ENCODE measurements around the gene CPXM1.
A peak's percentile ranks its signal among the peaks of the same experiment; 100 is the strongest.

CPXM1 gene

DNA sequence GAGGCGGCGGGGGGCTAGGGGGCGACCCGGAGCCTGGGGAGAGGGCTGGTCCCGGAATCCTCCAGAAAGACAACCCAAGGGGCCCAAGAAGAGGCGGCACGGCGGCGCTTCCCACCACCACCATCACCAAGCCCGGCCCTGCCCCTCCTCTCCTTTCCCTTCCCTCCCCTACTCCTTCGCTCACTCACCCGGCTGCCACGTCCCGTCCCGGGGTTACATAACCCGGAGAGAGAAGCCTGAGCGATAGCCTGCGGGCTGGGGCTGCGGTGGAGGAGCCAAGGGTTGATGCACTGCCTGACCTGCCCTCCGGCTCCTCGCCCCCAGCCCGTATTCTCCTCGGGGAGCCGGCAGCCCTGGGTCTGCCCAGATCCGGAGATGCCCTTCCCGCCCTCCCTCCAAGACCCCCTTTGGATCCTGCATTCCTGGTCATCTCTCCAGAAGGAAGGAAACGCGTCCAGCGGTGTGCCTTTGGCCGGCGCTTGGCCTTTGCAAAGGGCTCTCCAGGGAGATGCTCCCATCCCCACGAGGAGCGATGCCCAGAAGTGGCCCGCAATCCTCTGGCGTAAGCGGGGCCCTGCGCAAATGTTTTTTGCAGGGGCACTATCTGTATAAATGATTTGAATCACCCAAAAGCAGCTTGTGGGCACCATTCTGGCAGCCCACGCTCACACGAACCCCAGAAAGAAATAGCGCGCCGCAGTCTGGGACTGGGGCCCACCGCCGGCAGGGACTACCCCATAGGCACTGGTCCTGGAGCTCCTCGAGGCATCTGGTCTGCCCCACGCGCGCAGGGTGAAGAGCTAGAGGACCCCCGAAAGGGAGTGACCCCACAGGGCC lies 4.6 kb upstream of the CPXM1 start:
- intact Hi-C loops (cut with DNase I): no loop called here
- DNase-seq: peak in 1 of 10 donors; percentile 57

DNA sequence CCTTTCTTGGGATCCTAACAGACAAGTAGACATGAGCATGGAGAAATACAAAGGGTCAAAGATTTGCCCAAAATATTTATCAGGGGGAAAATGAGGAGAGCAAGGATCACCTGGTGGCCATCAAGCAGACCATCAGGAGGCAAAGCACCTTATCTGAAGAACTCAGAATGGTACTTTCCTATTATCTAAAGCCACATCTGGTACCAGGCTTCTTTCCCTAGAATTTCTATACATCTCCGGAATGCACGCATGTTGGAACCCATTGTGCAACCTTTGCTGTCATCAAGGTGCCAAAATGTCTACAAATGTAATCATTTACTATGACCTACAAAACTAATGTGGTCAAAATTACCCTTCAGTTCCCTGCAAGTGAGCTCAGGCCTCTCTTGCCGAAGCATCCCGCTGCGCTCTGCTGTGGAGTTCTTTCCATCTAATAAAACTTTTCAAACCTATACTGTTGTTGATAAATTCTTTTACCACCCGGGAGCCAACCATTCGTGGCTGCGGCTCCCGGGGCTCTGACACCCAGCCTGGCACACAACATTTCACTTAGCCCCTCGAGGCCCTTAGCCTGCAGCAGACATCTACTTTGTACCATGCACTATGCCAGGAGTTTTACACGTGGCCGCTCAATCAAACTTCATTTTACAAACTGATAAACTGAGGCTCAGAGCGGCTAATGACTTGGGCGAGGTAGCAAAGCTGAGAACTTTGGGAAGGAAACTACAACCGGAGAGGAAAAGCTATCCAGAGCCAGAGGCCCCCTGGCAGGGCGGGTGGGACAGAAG lies 3.8 kb upstream of the CPXM1 start:
- intact Hi-C loops (cut with DNase I): no loop called here
- DNase-seq: peak in 1 of 10 donors; percentile 27

DNA sequence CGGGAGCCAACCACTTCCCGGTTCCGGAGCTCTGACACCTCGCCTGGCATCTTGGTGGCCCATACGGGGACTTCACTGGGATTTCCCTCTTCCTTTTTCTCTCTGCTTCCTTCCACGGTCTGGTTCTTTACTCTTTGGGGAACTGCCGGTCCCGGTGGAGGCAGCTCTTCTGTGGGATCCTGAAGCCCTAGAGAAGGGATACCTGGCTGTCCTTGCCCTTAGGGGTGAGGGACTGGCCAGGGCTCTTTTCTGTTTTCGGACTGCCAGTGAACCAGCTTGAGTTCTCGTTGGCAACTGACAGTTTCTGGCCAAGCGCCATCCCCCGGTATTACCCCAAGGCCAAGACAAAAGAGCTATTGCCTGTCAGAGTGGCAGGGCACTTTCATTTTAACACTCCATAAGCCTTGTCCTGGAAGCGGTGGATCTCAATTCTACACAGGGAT lies 880 bp upstream of the CPXM1 start:
- intact Hi-C loops (cut with DNase I): no loop called here
- peak in 1 of 10 donors; percentile 49 for DNase-seq

DNA sequence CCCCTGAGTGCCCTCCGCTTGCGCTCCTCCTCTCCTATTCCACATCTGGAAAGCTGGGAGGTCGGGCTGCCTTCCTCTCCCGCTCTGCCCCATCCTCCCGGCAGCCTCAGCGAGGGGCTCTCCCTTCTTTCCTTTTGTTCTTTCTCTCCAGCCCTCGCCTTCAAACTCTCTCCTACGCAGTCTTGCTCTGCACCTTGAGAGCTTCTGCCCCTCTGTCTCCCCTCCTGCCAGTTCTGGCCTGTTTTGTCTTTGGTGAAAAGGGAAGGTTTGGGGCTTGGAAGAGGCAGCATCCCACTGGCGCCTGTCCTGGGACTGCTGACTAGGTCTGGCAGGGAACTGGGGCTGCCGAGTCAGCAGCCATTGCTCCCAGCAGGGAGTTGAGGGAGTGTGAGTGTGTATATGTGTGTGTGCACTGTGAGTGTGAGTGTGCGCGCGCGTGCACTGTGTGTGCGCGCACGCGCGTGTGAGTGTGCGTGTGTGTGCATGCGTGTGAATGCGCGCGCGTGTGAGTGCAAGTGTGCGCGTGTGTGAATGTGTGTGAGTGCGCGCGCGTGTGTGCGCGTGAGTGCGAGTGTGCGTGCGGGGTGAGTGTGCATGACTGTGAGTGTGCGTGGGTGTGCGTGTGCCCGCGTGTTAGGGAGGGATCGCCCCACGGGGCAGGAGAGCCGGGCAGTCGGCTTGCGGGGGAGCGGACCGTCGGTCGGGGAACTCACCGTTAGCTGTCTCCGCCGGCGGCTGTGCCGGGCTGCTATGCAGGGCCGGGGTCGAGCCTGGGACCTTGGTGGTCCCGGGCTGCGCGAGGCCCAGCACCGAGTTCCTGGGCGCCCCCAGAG lies 523 bp downstream of the CPXM1 start:
- DNase-seq: peak in 1 of 10 donors; percentile 77
- intact Hi-C loops (cut with DNase I): no loop called here

DNA sequence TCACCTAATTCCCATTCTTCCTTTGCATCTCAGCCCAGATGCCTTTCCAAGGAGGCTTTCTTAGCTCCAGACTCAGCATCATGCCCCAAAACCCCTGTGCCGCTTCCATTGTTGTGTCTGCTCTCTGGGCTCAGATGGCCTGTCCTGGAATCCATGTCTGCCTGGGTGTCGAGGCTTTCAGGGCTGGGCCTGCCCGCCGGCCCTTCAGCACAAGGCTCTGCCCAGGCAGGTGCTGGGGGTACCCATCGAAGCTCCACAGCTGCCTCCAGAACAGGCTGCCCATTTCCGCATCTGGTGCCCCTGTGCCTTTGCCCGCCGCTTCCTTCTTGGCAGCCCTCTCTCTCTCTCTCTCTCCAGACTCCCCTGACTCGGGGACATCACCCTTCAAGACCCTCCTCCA lies 1.2 kb downstream of the CPXM1 start:
- DNase-seq: peak in 1 of 10 donors; percentile 75
- intact Hi-C loops (cut with DNase I): no loop called here

DNA sequence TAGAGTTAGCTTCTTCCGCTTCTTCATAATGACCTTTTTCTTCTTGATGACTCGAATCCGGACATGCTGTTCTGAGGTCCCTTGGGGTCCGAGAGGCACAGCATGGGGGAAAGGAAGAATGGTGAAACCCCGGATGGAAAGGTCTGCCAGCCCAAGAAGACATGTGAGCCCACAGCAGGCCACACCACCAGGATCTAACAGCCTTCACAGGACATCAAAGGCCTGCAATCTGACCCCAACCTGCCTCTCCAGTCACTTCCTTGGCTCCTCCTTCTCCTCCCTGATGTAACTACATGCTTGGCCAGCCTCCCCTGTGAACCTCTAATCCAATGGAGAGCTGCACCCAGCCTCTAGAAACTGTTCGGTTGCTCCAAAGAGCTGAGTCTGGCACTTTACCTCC lies 1.6 kb downstream of the CPXM1 start:
- DNase-seq: no peak
- intact Hi-C loops (cut with DNase I): no loop called here

DNA sequence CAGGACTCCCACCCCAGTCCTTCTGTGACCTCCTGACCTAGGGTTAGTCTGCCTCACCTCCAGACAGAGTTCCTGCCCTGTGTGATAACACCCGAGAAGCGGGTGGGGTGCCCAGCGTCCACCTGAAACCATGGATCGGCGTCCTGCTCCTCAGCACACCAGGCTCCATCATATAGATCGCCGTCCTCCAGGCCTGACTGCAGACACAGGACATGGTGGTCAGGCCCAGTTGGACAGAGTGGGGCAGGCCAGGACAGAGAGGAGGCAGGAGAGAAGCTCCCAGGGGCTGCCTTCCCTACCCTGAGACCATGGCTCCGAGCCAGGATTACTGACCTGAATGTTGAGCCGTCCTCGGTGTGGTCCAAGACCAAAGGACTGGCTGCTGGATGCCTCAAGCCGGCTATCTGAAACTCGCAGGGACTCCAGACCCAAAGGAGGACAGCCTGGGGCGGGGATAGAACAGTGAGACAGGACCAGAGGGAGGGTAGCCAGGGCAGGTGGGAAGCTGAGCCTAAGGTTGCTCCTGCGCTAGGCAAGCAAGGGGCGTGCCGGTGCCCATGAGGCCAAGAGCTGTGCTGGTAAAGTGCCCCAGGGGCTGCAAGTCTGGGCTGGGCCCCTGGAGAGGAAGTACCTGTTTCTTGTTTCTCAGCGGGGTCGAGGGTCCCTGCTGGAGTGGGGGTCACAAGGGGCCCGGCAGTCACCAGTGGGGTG lies 2.2 kb downstream of the CPXM1 start:
- peak in 1 of 10 donors; percentile 64 for DNase-seq
- intact Hi-C loops (cut with DNase I): no loop called here

DNA sequence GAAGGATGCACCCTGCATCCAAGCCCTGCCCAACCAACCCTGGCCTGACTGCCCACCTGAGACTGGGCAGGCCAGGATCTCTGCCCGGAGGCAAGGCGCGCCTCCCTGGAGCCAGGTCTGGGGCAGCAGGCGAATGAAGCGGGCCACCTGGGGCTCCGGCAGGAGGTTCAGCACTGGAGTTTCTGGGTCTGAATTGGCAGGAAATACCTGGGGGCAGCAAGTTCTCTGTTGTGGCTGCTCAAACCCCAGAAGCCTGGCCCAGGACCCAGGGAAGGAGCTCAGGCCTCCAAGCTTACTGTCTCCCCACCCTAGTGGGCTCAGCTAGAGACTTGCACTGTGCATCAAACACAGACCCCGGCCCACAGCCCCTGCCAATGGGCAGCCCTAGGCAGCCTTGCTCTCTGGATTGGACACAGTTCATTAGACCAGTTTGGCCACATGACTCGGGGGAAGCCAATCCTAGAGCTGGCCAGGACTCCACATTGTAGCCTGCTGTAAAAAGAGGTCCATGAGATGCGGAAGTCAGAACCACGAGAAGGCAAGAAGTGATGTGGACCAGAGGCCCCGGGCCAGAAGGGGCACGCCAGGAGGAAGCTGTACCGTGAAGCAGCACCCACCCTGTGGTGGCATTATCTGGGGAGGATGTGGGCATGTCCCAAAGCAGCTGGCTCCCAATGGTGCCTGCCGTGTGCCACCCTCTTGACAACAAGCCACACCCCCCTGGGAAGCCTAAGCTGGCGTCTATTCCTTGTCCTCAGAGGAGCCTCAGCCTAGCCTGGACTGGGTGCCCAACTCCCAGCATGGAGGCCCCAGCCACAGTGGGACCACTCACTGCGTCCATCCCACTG lies 3.1 kb downstream of the CPXM1 start:
- peak in 1 of 10 donors; percentile 75 for DNase-seq
- intact Hi-C loops (cut with DNase I): no loop called here

DNA sequence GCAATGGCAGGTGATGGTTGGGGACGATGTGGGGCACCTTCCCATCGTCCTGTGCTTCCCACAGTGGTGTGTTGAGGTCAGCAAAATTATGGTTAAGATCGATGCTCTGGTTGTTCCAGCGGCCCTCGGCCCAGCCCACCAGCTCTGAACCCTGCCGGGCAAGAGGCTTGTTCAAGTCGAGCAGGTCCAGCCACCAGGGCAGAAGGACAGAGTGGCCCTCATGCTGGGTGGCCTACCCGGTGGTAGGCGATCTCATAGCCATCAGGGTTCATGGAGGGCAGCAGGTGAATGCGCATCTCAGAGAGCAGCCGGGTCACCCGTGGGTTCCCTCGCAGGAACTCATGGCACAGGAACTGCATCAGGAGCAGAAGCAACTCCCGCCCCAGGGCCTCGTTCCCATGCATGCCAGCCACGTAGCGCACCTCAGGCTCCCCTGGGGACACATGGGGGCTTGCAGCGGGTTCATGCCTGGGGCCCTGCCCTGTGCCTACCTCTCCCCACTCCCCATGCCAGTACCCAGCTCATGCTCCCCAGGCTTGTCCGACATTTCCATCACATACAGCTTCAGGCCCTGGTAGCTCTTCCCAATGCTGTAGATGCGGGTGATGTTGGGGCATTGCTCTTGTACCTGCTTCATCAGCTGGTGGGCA lies 4.3 kb downstream of the CPXM1 start:
- peak in 1 of 10 donors; percentile 73 for DNase-seq
- intact Hi-C loops (cut with DNase I): no loop called here

DNA sequence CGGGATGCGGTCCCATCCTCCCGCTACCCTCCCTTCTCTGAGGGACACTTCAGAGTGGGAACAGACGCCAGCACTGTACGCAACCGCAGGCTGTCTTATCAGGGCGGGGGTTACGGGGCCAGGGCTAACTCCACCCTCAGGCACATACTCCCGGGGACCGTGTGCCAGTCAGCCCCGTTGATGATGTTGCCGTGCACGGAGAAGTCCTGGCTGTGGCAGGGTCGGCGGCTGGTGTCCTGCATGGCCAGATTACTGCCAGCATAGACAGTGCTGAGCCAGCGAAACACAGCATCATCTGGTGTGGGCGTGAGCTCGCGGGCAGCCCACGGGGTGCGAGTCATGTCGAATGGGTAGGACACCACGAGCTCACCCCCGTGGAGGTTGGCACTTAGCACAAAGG lies 5.0 kb downstream of the CPXM1 start:
- DNase-seq: peak in 1 of 10 donors; percentile 64
- intact Hi-C loops (cut with DNase I): no loop called here

DNA sequence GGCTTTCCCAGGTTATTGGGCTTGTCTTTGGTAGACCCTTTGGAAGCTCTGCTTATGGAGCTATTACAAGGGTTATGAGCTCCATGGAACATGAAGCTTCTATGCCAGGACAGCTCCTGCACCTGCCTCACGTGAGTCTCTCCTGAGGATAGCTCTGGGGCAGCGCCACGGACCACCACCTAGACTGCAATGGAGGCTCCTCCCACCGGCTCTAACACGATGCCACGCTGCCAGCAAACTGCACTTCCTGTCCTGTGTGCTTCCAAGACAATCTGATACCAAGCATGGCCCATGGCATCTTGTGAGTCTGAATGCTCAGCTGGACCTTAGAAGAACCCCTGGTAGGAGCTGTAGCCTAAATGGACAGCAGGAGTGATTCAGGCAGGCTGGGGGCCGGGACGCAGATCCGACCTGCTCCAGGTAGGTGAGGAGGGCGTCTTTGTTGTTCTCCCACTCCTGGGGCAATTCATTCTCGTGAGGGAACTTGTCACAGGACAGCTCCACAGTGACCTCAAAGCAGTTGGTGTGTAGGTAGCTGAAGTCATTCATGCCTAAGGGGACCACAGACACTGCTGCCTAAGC lies 5.5 kb downstream of the CPXM1 start:
- intact Hi-C loops (cut with DNase I): no loop called here
- peak in 1 of 10 donors; percentile 65 for DNase-seq

DNA sequence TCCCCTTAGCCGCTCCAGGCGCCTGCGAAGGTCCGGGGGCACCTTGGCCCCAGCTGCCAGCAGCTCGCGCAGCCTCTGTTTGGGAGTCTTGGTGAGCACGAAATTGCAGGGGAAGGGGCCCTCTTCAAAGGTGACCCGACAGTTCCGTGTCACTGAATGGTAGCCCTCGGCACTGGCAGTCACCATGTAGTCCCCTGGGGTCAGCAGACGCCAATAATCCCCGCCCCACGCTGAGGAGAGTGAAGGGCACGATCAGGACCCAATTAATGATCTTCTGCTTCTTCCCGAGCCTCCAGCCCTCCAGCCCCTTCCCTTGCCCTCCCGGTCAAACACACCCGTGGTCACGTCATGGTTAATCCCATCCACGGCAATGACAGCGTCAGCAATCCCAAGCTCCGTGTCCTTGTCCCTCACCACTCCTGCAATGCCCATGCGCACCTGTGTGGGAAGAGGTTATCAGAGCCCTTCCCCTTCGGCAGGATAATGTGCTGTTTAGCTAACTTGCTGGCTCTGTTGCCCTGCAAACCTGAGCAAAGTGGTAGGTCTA lies 6.2 kb downstream of the CPXM1 start:
- intact Hi-C loops (cut with DNase I): no loop called here
- DNase-seq: peak in 1 of 10 donors; percentile 45

DNA sequence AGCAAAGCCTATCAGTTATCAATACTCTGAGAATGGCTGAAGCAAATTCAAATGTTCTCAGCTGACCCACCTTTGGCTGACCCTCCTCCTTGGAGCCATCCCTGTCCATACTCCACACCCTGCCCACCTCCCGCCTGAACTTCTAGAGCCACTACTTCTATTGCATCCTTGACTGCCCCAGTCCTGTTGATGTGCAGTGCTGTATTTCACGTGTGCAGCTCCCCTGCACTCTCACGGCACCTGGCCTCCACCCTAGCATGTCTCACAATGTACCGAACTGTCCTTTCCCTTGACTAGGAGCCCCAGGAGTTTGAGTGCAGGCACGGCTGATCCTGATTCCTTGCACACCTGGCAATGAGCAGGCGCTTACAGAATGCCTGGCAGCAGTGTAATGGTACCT lies 7.0 kb downstream of the CPXM1 start:
- DNase-seq: peak in 1 of 10 donors; percentile 25
- intact Hi-C loops (cut with DNase I): no loop called here

DNA sequence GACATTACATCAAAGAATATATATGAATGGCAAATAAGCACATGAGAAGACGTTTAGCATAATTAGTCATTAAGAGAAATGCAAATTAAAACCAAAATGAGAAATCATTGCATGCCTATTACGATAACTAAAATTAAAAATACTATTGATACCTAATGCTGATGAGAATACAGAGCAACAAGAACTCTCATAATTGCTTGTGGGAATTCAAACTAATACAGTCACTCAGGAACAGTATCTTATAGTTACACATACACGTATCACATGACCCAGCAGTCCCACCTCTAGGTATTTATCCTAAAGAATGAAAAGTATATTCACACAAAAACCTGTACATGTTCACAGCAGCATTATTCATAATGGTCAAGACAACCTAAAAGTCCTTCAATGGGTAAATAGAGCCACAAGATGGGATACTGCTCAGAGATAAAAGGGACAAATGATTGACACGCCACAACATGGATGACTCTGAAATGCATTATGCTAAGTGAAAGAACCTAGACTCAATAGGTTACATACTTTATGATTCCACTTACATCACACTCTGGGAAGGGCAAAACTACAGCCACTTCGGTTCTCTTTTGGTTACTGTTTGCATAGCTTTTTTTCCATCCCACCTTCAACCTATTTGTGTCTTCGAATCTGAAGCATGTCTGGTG lies 16.4 kb downstream of the CPXM1 start:
- DNase-seq: no peak
- intact Hi-C loops (cut with DNase I): no loop called here

DNA sequence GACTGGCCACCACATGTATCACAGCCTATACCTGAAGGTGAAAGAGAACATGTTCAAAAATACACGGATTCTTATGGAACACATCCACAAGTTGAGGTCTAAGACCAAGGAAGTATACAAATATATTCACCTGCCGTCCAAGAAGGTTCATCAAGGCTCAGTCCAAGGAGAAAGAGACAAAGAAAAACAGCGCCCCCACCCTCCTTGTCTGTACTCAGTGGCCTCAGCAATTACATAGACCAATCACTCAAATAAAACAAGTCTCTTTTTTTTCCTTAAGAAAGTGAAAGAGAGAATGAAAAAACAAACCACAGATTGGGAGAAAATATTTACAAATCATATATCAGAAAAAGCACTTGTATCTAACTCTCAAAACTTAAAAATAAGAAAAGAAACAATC lies 19.5 kb downstream of the CPXM1 start:
- DNase-seq: no peak
- intact Hi-C loops (cut with DNase I): no loop called here

DNA sequence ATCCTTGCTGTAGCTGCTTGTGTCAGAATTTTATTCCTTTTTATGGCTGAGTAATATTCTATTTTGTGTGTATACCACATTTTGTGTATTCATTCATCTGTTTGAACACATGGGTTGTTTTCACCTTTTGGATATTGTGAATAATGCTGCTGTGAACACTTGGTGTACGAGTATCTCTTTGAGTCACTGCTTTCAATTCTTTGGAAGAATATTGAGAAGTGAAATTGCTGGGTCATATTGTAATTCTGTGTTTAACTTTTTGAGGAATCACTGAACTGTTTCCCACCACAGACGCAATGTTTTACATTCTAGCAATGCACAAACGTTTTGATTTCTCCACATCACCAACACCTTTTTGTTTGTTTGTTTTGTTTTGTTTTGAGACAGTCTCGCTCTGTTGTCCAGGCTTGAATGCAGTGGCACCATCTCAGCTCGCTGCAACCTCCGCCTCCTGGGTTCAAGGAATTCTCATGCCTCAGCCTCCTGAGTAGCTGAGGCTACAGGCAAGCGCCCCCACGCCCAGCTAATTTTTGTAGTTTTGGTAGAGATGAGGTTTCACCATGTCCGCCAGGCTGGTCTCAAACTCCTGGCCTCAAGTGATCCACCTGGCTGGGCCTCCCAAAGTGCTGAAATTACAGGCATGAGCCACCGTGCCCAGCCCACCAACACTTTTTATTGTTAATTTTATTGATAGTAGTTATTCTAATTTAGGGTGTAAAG lies 21.7 kb downstream of the CPXM1 start:
- intact Hi-C loops (cut with DNase I): no loop called here
- no peak for DNase-seq

DNA sequence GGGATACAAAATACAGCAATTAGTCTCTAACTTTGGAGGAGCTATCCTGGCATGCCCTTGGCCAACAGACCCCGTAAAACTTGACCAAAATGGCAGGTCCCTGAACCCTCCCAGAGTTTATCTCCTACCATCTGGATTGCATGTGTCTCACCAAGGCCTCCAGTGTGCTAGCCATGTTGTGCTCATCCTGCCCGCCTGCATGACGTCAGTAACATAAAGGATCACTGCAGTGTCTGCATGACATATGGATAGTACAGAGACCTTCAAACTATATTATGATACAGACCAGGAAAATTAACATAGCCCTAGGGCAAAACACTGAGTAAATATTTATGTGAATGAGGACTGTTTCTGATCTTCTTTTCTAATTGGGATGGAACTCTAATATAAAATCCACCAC lies 25.3 kb downstream of the CPXM1 start:
- intact Hi-C loops (cut with DNase I): no loop called here
- no peak for DNase-seq

Data from posterior cingulate gyrus (tissue), 11 donors.